OCI-LY3 (cell line): ENCODE measurements around the gene TEX19.

Experiments used
- CTCF ChIP-seq: fragments of 200-600, 300-600 bp; sonication (generic); IDR thresholded peaks from 2 replicates; pipeline ENCODE4 v1.5.1; 2014; ENCODE audit warnings: antibody characterized with exemption, low read length, low read depth
- EZH2phosphoT487 ChIP-seq: fragments of 200-600 bp; shearing (Covaris generic); IDR thresholded peaks from 2 replicates; pipeline ENCODE4 v1.6.1; 2018; ENCODE audit warnings: antibody characterized with exemption, mixed run types, low read depth

- TF ChIP-seq CTCF (no peak), EZH2phosphoT487 (no peak)
Measured at GRCh38 chr17:82323514-82324234, 35.4 kb upstream of the TEX19 start.
